ENCODE data around the gene GLE1.
"Not testable (repeated sequence)": the region's sequence is repeated elsewhere in the genome, so short reads cannot be mapped to it uniquely, and the experiment has no call there.

Gene GLE1

GRCh38 chr9:128550770-128551656, 46.5 kb downstream of the GLE1 start:
- H3K4me3 ChIP-seq (ENCODE audit: low read depth, low read length), result peak overlapping the region; percentile 57

DNA sequence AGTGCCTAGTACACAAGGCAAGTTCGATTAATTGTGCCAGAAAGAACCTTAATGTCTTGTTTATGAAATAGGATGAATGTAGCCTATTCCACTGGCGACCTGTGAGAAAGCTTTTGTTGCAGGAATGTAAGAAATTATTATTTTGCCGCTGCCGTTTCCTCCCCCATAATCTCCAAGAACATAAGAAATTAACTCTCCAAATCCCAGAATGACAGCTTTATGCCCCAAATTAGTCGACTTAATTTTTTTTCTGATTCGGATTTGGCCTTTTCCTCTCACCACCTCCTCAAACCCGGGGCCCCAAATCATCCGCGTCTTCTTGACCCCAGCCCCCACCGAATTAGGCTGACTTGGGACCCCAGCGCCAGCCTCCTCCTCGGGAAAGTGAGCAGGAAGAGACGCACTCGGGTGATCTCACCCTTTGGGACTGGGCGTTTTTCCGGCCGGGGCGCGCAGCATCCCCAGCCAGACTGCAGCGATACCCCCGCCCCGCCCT, 47.2 kb downstream of the GLE1 start:
- H3K4me3 ChIP-seq (ENCODE audit: low read depth, low read length), result peak overlapping the region; percentile 57

DNA sequence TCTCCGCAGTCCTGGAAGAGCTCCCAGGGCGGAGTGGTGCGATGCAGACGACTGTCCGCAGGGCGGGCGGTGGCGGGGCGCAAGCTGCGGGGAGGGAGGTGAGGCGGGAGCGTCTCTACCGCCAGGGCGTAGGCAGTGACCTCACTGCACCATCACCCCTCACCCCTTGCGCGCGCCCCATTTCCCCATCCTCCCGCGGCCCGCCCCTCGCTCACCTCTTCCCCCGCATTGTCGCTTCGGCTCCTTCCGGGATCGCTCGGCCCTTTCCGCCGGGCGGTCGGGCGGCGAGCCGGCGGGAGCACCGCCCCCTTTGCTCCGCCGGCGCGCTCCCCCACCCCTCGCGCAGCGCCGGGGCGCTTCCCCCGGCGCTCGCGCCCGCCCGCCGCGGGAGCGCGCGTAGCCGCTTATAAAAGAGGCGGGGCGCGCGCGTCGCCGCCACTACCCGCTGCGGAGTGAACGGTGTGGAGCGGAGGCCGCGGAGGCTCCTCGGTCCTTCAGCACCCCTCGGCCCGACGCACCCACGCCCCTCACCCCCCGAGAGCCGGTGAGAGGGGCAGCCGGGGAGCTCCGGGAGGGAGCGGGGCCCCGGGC, 47.7 kb downstream of the GLE1 start, which contains the start of gene SPTAN1:
TSS of gene SPTAN1 (plus strand) at position 435 of the 591 bp plus-strand sequence. CDS start 14,154 bp downstream, outside the sequence.
- peak within 1 kb of the TSS; percentile 85 for H3K4me3 ChIP-seq (ENCODE audit: low read depth, low read length)

GRCh38 chr9:128552744-128553440, 48.4 kb downstream of the GLE1 start:
- peak overlapping the region; percentile 85 for H3K4me3 ChIP-seq (ENCODE audit: low read depth, low read length)

DNA sequence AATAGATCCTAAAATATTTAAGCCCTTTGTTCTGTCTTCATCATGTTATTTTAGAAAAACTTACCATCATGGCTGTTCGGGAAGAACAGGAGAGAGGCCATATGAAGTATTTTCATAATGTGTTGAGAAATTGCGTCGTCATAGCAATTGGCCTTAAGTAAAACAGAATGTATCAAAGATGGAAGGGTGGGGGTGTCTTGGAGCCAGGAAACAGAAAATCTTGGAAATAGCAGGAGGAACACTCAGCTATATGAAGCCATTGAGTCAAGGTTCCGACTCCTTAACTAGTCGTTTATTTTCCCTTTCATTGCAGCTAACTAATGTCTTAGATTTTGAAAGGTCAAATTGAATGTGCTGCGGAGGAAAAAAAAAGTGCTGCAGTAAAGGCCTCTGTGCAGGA, 49.2 kb downstream of the GLE1 start:
- peak overlapping the region; percentile 85 for H3K4me3 ChIP-seq (ENCODE audit: low read depth, low read length)

DNA sequence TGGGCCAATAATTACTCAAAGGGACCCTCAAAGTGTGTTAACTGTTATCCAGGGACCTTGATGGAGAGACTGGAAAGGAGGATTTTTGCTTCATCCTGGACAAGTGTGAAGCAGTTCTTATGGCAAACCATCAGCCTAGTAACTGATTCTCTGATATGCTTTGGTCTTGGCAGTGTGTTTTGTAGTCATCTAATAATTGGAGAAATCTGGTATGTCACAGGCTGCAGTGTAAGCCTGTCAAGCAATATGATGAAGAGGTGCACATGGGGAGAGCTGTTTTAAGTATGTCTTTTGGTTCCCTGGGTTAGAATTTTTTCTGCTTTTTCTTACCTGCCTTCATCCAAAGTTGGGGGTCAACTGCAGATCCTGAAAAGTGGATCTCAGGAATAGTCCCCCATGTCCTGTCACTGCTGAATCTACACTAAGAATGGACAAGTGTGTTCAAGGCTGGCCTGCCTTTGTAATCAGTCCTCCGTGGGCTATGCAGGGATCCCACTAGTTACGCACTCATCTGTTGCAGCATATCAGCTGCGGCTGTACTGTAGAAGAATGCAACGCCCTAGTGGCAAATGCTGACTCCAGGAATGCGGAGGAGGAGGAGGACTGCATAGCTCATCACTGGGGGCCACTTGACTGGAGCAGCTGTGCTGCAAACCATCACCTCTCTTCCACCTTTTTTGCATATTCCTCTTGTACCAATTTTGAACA, 49.8 kb downstream of the GLE1 start:
- H3K4me3 ChIP-seq (ENCODE audit: low read depth, low read length), result no peak overlapping the region

- no peak overlapping the region for H3K4me3 ChIP-seq (ENCODE audit: low read depth, low read length)
These were observed 50.7 kb downstream of the GLE1 start for GRCh38 chr9:128555180-128555721.

DNA sequence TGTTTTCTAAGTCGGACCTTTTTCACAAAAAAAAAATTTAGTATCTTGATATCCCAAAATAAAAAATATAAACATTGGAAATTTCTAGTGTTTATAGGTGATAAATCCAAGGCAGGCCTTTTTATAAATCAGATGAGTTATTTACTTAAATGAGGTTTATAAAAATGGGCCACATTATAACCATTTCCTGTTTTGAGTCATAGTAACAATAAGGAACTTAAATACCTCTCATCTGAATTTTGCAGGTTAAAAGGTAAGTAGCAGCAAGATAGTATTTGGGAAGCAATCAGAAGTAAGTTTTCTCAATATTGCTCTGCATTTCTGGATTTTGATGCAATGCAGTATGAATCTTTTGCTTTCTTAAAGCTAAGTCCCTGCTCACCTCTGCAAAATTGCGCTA, 51.8 kb downstream of the GLE1 start:
- no peak overlapping the region for H3K4me3 ChIP-seq (ENCODE audit: low read depth, low read length)

DNA sequence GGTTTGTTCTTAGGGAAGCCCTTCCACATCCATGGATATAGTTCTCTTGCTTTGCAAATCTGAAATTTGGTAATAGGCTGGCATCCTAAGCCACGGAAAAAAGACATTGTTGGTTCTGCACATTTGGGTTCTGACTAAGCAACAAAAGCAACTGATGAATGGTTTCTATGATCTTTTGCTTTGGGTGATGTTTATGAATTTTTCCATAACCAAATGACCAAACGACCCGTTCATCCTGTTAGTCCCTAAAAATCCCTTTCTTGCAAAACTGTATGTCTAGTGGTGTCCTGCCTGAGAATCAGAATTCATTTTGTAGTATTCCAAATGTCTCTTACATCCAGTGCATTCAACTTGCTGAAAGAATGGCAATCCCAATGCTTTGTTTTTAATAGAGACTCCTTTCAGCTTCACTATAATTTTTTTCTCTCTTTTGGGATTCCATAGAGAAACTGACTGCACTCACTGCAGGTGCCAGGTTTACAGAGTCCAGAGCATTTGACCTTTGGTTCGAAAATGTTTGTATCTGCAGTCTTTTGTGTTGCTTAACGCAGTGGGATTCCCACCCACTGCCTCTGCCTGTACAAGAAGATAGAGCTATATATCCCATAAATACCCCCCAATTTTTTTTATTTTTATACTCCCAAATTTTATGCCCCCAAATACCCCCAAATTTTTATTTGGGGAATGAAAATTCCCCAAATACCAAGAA, 52.6 kb downstream of the GLE1 start:
- H3K4me3 ChIP-seq (ENCODE audit: low read depth, low read length), result no peak overlapping the region

- H3K4me3 ChIP-seq (ENCODE audit: low read depth, low read length), result no peak overlapping the region
These were observed 54.2 kb downstream of the GLE1 start for GRCh38 chr9:128558431-128559310.

DNA sequence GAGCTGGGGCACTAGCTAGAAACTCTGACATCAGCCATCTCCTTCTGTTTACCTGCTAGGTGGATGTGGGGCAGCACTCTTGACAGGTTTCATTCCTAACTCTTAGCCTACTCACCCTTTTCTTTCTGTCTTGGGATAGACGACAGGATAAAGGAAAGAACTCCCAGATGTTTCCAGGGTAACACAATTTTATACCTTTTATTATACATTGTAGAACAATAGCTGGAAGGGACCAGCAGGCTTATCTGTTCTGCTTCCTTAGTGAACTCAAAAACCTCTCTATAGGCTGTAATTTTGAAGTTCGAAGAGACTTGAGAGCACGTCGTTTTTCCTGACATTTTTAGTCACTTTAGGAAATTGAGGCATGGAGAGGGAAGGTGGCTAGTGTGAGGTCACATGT, 61.1 kb downstream of the GLE1 start:
- no peak overlapping the region for H3K4me3 ChIP-seq (ENCODE audit: low read depth, low read length)

DNA sequence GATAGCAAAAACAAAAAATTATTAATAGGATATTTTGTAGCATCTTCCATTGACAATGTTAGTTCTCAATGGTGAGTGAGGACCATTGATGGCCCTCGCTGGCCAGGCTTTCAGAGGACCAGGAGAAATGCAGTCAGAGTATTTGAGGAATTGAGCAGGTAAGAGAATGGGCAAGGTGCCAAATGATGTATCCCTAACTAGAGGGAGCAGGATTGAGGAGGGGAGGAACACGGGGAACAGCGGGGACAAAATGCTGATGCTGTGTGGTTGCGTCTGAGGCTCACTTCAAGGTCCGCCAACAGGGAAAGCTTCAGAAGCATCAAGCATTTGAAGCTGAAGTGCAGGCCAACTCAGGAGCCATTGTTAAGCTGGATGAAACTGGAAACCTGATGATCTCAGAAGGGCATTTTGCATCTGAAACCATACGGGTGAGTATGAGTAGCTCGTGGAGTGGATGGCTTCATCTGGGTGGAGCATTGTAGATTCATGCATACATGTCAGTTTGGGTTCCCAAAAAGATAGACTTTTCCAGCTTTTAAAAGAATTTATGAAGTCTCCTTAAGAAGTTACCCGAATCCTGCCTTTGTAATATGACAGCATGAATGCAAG, 64.1 kb downstream of the GLE1 start:
- H3K4me3 ChIP-seq (ENCODE audit: low read depth, low read length), result no peak overlapping the region

GRCh38 chr9:128575469-128575868, 71.0 kb downstream of the GLE1 start:
- H3K4me3 ChIP-seq (ENCODE audit: low read depth, low read length), result no peak overlapping the region

DNA sequence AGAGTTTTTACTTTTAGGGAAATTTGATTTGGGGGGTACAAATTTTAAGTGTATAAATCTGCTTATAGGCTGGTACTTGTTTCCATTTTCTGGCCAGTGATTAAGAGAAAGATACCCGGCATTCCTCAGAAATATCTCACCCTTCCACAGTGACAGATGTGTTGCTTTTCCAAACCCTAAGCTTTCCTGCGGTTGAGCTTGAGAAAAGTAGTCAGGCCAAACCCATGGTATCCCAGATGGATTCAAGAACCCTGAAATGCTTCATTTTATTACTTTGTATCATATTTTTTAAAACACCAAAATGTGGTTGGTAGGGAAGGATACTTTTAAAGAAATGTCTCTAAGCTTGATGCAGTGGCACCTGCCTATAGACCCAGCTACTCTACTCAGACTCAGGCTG, 71.4 kb downstream of the GLE1 start:
- no peak overlapping the region for H3K4me3 ChIP-seq (ENCODE audit: low read depth, low read length)

- no peak overlapping the region for H3K4me3 ChIP-seq (ENCODE audit: low read depth, low read length)
These were observed 72.7 kb downstream of the GLE1 start for GRCh38 chr9:128577206-128577605.

- no peak overlapping the region for H3K4me3 ChIP-seq (ENCODE audit: low read depth, low read length)
These were observed 74.7 kb downstream of the GLE1 start for GRCh38 chr9:128579194-128579593.

- no peak overlapping the region for H3K4me3 ChIP-seq (ENCODE audit: low read depth, low read length)
These were observed 76.2 kb downstream of the GLE1 start for GRCh38 chr9:128580731-128581130.

GRCh38 chr9:128585155-128585554, 80.6 kb downstream of the GLE1 start:
- H3K4me3 ChIP-seq (ENCODE audit: low read depth, low read length), result not testable (repeated sequence)

DNA sequence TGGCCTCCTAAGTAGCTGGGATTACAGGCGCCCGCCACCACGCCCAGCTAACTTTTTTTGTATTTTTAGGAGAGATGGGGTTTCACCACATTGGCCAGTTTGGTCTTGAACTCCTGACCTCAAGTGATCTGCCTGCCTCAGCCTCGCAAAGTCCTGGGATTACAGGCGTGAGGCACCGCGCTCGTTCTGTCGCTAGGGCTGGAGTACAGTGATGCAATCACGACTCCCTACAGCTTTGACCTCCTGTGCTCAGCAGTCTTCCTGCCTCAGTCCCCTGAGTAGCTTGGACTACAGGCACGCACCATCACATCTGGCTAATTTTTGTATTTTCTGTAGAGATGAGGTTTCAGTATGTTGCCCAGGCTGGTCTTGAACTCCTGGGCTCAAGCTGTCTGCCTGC, 82.4 kb downstream of the GLE1 start:
- not testable (repeated sequence) for H3K4me3 ChIP-seq (ENCODE audit: low read depth, low read length)

All from iPS-11a (cell line).